Activated T-cell treated with anti-CD3 and anti-CD28 coated beads, Interleukin-2, amount 50 U/mL, for 24 hours (primary cell): ENCODE data around the gene IFT52.
"Not testable (repeated sequence)": the region's sequence is repeated elsewhere in the genome, so short reads cannot be mapped to it uniquely, and the experiment has no call there.

ENCODE experiments used
- DNase-seq: peaks from one replicate; pipeline ENCODE4 v3.0.0-alpha.2; 2020
- H3K27ac Mint-ChIP-seq: 2 replicates; pipeline ENCODE4 v1.8.0; 2020; ENCODE audit warnings: mild to moderate bottlenecking, mixed read lengths
- H3K27me3 Mint-ChIP-seq: 2 replicates; pipeline ENCODE4 v1.8.0; 2020; ENCODE audit warnings: mixed read lengths
- H3K36me3 Mint-ChIP-seq: 2 replicates; pipeline ENCODE4 v1.8.0; 2020; ENCODE audit warnings: low read depth, mixed read lengths
- H3K4me1 Mint-ChIP-seq: 2 replicates; pipeline ENCODE4 v1.8.0; 2020; ENCODE audit warnings: low read depth, mixed read lengths
- H3K4me3 Mint-ChIP-seq: 2 replicates; pipeline ENCODE4 v1.8.0; 2020; ENCODE audit warnings: mild to moderate bottlenecking, moderate library complexity, mixed read lengths
- H3K9me3 Mint-ChIP-seq: 2 replicates; pipeline ENCODE4 v1.8.0; 2020; ENCODE audit warnings: mixed read lengths

Gene IFT52

GRCh38 chr20:43579861-43580793 lies 10.6 kb upstream of the IFT52 start:
- Mint-ChIP-seq H3K36me3 (no peaks in the 10 kb centered on the region), H3K27me3 (no peaks in the 10 kb centered on the region), H3K9me3 (no peaks in the 10 kb centered on the region), H3K27ac (no peak overlapping the region), H3K4me1 (no peaks in the 10 kb centered on the region), H3K4me3 (no peak overlapping the region)
- DNase-seq = no peak

DNA sequence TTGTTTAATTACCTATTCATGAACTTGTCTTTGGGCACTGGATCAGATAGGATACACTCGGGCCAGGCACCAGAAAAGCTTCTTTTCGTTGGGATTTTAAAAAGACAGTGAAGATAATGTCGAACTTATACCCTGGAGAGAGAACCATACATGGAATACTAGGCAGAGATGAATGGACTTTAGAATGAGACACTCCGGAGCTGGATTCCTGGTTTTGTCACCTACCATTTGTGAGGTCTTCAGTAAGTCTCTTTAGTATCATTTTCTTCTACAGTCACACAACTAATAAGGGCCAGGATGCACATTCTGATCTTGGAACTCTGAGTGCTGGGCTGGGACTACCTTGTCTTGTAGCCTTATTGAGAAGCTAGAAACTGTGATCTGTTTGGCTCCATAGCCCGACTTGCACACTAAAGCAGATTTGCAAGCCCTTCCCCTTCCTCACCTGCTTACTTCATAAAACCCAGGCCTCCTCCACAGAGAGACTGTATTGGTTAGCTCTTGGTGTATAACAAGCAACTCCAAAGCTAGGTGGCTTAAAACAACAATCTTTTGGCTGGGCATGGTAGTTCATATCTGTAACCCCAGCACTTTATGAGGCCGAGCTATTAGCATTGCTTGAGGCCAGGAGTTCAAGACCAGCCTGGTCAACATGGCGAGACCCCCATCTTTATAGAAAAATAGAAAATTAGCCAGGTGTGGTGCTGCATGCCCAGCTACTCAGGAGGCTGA lies 7.4 kb upstream of the IFT52 start:
- DNase-seq = no peak
- Mint-ChIP-seq H3K4me1 (no peaks in the 10 kb centered on the region), H3K27me3 (no peaks in the 10 kb centered on the region), H3K27ac (no peak overlapping the region), H3K36me3 (no peaks in the 10 kb centered on the region), H3K9me3 (no peaks in the 10 kb centered on the region), H3K4me3 (no peak overlapping the region)

- H3K36me3 Mint-ChIP-seq = no peaks in the 10 kb centered on the region
These were observed 6.7 kb upstream of the IFT52 start for GRCh38 chr20:43583982-43584432.

GRCh38 chr20:43584448-43585136 lies 6.1 kb upstream of the IFT52 start:
- H3K27me3 Mint-ChIP-seq = no peaks in the 10 kb centered on the region
- no peak for DNase-seq

More at GRCh38 chr20:43583982-43584432, 6.7 kb upstream of the IFT52 start:
- no peak for DNase-seq
- no peaks in the 10 kb centered on the region for H3K9me3 Mint-ChIP-seq
- no peak overlapping the region for H3K4me3 Mint-ChIP-seq
- H3K27ac Mint-ChIP-seq = no peak overlapping the region
- no peaks in the 10 kb centered on the region for H3K27me3 Mint-ChIP-seq
- H3K4me1 Mint-ChIP-seq = no peaks in the 10 kb centered on the region

DNA sequence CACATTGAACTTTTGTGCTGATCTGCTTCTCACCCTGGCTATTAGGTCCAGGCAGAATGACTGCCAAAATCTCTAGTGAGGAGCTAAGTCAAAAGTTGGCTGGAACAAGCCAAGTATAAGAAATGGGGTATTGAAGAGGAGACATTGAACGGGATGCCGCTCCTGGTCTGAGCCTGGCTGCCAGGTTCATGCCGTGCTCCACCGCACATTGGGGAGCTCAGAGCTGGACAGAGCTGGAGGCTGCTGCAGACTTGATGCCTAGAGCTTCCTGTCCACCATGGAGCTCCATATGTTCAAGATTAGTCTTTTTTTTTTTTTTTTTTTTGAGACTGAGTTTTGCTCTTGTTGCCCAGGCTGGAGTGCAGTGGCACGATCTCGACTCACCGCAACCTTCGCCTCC lies 4.1 kb upstream of the IFT52 start:
- no peak overlapping the region for H3K27ac Mint-ChIP-seq
- no peaks in the 10 kb centered on the region for H3K27me3 Mint-ChIP-seq
- peaks cover 14% of the 10 kb centered on the region for H3K4me1 Mint-ChIP-seq

More at GRCh38 chr20:43584448-43585136, 6.1 kb upstream of the IFT52 start:
- Mint-ChIP-seq H3K4me1 (peaks cover under 1% of the 10 kb centered on the region), H3K9me3 (no peaks in the 10 kb centered on the region), H3K36me3 (no peaks in the 10 kb centered on the region), H3K4me3 (no peak overlapping the region), H3K27ac (no peak overlapping the region)

GRCh38 chr20:43588526-43588925 lies 2.2 kb upstream of the IFT52 start:
- not testable (repeated sequence) for H3K9me3 Mint-ChIP-seq, H3K27me3 Mint-ChIP-seq, DNase-seq, H3K4me3 Mint-ChIP-seq, H3K27ac Mint-ChIP-seq, H3K36me3 Mint-ChIP-seq
- peaks cover 16% of the 10 kb centered on the region for H3K4me1 Mint-ChIP-seq

More for the DNA sequence above, 4.1 kb upstream of the IFT52 start:
- H3K4me3 Mint-ChIP-seq = no peak overlapping the region
- no peak for DNase-seq
- no peaks in the 10 kb centered on the region for H3K9me3 Mint-ChIP-seq
- H3K36me3 Mint-ChIP-seq = peaks cover 4% of the 10 kb centered on the region

- Mint-ChIP-seq H3K9me3 (no peaks in the 10 kb centered on the region), H3K4me1 (peaks cover 16% of the 10 kb centered on the region), H3K27me3 (no peaks in the 10 kb centered on the region), H3K36me3 (peaks cover 13% of the 10 kb centered on the region), H3K4me3 (peak overlapping the region; percentile 92), H3K27ac (peak overlapping the region; percentile 98)
- no peak for DNase-seq
These were observed 723 bp upstream of the IFT52 start for GRCh38 chr20:43590036-43590391.

- H3K4me1 Mint-ChIP-seq, H3K27me3 Mint-ChIP-seq, H3K4me3 Mint-ChIP-seq, H3K9me3 Mint-ChIP-seq, DNase-seq, H3K27ac Mint-ChIP-seq: not testable (repeated sequence)
- H3K36me3 Mint-ChIP-seq = peaks cover 65% of the 10 kb centered on the region
These were observed 11.2 kb downstream of the IFT52 start for GRCh38 chr20:43601960-43602359.

DNA sequence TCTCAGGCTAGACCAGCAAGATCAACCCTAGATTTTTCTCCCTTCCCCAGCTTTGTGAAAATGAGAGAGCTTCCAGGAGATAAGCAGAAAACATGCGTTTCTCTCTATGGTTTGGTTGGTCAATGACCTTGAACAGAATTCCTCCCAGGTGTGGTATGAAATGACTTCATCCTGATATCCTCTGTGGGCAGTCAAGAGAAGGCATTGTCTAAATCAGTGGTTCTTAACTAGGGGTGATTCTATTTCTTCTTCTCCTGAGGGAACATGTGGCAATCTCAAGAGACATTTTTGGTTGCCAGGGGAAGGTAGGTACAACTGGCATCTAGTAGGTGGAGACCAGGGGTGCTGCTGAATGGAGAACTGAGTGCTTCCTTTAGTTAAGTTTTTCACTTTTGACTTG lies 12.4 kb downstream of the IFT52 start:
- no peak for DNase-seq
- no peak overlapping the region for H3K27ac Mint-ChIP-seq
- no peaks in the 10 kb centered on the region for H3K9me3 Mint-ChIP-seq
- no peaks in the 10 kb centered on the region for H3K27me3 Mint-ChIP-seq
- H3K36me3 Mint-ChIP-seq = peaks cover 56% of the 10 kb centered on the region
- peaks cover 1% of the 10 kb centered on the region for H3K4me1 Mint-ChIP-seq
- no peak overlapping the region for H3K4me3 Mint-ChIP-seq

DNA sequence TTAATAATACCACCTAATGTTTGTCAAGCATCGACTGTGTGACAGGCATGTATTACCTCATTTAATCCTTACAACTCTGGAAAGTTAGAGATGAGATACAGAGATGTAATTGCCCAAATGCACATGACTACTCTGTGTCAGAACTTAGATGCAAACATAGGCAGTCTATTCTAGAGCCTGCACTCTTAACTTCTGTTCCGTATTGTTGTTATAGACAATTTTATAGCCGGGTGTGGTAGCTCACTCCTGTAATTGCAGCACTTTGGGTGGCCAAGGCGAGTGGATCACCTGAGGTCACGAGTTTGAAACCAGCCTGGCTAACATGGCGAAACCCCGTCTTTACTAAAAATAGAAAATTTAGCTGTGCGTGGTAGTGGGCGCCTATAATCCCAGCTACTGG lies 15.0 kb downstream of the IFT52 start:
- H3K36me3 Mint-ChIP-seq = peaks cover 40% of the 10 kb centered on the region

GRCh38 chr20:43607278-43607677 lies 16.5 kb downstream of the IFT52 start:
- H3K4me3 Mint-ChIP-seq = not testable (repeated sequence)

More for the DNA sequence above, 15.0 kb downstream of the IFT52 start:
- no peak for DNase-seq
- Mint-ChIP-seq H3K27ac (no peak overlapping the region), H3K4me1 (peaks cover 1% of the 10 kb centered on the region), H3K4me3 (no peak overlapping the region), H3K9me3 (no peaks in the 10 kb centered on the region), H3K27me3 (no peaks in the 10 kb centered on the region)

DNA sequence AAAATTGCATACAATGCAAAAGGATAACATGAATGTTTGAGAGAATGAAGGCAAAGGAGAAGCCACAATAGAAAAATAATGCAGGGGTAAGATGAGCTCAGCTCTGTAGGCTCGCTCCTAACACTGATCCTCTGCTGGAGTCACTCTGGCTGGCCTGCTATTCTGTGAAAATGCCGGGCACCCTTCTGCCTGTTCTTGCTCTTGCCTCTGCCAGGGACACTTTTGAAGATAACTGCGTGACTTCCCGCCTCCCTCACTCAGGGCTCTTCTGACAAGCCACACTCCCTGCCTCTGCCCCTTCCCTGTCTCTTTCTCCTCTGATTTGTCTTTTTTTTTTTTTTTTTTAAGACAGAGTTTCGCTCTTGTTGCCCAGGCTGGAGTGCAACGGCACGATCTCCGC lies 40.9 kb downstream of the IFT52 start:
- DNase-seq = no peak
- H3K4me3 Mint-ChIP-seq = no peak overlapping the region
- H3K27ac Mint-ChIP-seq = no peak overlapping the region
- H3K36me3 Mint-ChIP-seq = peaks cover 57% of the 10 kb centered on the region
- H3K4me1 Mint-ChIP-seq = no peaks in the 10 kb centered on the region
- H3K9me3 Mint-ChIP-seq = no peaks in the 10 kb centered on the region
- no peaks in the 10 kb centered on the region for H3K27me3 Mint-ChIP-seq

More at GRCh38 chr20:43607278-43607677, 16.5 kb downstream of the IFT52 start:
- H3K36me3 Mint-ChIP-seq = peaks cover 39% of the 10 kb centered on the region
- not testable (repeated sequence) for H3K27ac Mint-ChIP-seq, H3K4me1 Mint-ChIP-seq, H3K27me3 Mint-ChIP-seq, H3K9me3 Mint-ChIP-seq, DNase-seq

DNA sequence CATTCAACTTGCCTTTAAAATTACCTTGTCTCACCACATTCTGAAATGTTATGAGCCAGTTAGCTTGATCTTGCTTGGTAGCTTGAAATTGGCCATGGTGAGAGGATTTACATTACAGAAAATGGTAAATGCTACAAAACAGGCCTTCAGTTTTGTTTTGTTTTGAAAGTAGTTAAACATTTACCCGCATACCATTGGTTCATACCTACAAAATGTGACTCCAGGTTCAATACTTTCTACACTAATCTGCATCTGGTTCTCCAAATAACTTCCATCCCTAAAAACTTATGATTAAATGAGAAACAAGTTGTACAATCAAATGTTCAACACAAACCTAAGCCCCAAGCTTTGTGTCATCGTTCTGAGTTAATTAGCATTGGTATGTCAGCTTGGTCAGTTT lies 45.7 kb downstream of the IFT52 start:
- H3K4me3 Mint-ChIP-seq = no peak overlapping the region
- H3K36me3 Mint-ChIP-seq = peaks cover 57% of the 10 kb centered on the region
- no peaks in the 10 kb centered on the region for H3K4me1 Mint-ChIP-seq
- no peak for DNase-seq
- H3K27me3 Mint-ChIP-seq = no peaks in the 10 kb centered on the region
- no peaks in the 10 kb centered on the region for H3K9me3 Mint-ChIP-seq
- H3K27ac Mint-ChIP-seq = no peak overlapping the region

DNA sequence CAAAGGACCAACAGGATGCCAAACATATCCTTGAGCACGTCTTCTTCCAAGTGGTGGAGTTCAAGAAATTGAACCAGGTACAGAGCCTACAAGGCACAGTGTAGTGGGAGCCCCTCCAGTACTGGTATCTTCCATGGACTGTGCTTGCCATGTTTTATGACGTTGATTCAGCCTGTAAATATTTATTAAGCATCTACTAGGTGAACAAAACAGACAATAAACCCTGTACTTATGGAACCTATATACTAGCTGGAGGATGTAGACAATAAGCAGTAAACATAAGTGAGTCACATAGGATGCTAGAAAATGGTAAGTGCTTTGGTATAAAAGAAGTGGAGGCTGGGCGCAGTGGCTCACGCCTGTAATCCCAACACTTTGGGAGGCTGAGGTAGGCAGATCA lies 51.8 kb downstream of the IFT52 start:
- Mint-ChIP-seq H3K4me3 (no peak overlapping the region), H3K9me3 (no peaks in the 10 kb centered on the region), H3K4me1 (no peaks in the 10 kb centered on the region), H3K27me3 (no peaks in the 10 kb centered on the region), H3K27ac (no peak overlapping the region), H3K36me3 (peaks cover 46% of the 10 kb centered on the region)
- no peak for DNase-seq
